ENCODE data around the gene LRWD1.
"Not testable (repeated sequence)": the region's sequence is repeated elsewhere in the genome, so short reads cannot be mapped to it uniquely, and the experiment has no call there.

LRWD1 gene

GRCh38 chr7:102503141-102503540 lies 38.4 kb downstream of the LRWD1 start:
- not testable (repeated sequence) for DNase-seq

DNA sequence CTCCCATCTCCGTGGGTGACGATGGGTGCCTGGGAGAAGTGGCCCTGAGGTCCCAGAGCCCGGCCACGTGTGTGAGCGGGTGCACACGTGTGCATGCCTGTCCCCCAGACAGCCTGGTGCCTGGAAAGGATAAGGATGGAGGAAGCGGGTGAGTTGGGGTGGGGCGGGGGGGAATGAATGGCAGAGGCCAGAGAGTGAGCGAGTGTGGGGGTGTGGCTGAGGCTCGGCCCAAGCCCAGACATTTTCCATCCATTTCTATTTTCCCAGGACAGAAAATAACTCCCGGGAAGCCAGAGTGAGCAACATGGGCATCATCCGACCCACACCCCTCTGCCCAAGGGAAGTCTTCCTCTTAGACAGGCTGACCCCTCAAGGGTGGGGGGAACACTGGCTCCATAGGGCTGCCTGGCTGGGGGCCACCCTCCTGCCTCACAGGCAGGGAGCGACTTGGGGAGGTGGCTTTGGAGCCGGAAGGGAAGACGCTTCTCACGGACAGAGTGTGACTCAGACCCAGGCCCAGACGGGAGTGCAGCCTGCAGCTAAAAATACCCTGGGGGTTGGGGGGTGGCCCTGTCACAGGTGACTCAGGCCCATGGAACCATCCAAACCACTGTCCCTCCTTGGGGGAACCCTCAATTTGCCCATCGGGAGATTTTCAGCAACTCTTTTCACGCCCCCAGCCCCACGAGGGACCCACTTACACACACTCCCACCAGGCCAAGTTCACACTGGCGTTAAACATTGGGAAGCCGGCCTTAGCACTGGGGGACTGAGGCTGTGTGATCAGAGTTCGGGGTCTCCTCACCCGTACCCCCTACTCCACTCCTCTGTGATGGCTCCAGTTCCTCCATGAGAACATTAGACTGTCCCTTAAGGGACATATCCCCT lies 40.8 kb downstream of the LRWD1 start:
- not testable (repeated sequence) for DNase-seq

GRCh38 chr7:102507410-102508088 lies 42.8 kb downstream of the LRWD1 start:
- DNase-seq, result not testable (repeated sequence)

- not testable (repeated sequence) for DNase-seq
Observed at GRCh38 chr7:102510575-102510974, 45.8 kb downstream of the LRWD1 start.

DNA sequence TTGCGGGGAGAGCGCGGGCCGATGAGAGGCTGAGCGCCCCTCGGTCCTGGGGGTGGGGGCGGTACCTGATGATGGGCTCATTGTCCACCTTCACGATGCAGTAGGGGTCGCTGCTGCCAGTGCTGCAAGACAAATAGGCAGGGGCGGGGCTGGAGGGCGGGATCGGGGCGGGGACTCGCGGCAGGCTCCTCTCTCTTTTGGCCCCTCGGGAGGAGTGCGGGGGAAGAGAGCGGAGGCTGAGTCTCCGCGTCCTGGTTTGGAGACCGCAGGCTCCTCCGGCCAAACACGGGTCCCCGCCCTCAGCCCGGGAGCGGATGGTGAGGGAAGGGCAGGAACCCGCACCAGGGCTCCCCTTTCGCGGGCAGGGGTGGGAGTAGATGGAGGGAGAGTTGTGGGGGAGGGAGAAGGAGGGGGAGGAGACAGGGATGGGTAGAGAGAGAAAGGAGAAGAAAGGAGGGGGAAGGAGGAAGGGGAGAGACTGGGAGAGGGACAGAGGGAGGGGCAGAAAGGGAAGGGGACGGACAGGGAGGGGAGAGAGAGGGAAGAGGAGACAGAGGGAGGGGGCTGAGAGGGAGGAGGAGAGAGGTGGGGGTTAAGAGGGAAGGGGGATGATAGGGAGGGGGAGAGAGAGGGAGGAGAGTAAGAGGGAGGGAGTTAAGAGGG lies 47.2 kb downstream of the LRWD1 start:
- DNase-seq, result not testable (repeated sequence)

GRCh38 chr7:102512642-102513221 lies 47.9 kb downstream of the LRWD1 start:
- DNase-seq, result not testable (repeated sequence)

- DNase-seq, result not testable (repeated sequence)
Observed at GRCh38 chr7:102514881-102515721, 50.3 kb downstream of the LRWD1 start.

- DNase-seq, result not testable (repeated sequence)
Observed at GRCh38 chr7:102515889-102516288, 51.1 kb downstream of the LRWD1 start.

DNA sequence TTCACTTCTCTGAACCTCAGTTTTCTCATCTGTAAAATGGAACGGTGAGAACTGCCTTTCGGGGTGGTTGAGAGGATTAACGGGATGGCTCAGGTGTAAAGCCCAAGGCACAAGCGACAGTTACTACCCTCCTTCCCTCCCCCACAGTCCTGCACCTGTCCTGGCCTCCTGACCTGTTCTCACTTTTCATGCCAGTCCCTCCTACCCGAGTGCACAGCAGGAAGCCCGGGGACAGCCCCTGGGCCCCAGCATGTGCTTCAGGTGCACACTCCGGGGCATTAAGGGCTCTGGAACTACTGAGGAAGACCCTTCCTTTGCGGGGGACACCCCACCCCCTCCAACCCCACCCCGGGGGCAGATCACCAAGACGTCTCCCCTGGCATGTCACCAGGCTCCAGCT lies 52.2 kb downstream of the LRWD1 start:
- not testable (repeated sequence) for DNase-seq

DNA sequence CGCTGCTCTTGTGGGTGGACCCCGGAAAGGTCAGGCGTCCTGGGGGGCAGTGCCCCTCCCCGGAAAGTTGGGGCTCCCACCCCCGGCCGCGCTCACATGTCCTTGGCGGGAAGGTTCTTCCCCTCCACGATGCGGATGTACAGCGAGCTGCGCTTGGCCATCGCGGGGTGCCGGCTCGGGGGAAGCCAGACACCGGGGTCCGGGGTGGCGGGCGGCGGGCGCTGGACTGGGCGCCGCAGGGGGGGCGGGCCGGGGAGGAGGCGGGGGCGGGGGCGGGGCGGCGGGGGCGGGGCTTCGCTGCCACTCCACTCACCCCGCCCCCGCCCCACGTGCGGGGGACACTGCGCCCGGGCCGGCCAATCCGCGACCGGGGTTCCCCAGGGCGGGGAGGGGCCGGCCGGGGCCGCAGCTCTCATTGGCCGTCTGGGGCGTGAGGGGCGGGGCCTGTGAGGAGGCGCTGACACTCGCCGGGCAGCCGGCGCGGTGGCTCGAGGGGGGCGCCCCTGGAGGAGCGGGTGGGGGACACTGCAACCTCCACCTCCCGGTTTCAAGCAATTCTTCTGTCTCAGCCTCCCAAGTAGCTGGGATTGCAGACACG lies 52.9 kb downstream of the LRWD1 start, which contains the start of gene RASA4B:
RASA4B (minus strand) TSS at position 228 of the 598 bp plus-strand sequence; CDS start at position 161, 67 bp downstream.
- DNase-seq, result not testable (repeated sequence)

DNA sequence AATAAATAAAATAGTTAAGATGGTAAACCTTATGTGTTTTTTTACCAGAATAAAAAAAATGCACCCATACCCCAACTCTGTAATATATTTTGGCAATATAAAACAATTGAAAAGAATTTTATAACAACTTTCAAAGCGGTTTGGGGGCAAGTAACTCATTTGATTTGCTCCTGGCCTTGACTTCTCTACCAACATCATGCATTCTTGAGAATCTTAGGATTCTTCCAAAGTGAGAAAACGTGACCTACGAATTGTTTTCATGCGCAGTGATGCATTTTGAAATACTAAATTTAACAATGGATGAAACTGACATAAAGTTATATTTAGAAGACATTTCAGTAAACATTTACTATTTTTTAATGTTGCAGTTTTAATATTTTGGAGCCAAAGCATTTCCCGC lies 56.0 kb downstream of the LRWD1 start:
- not testable (repeated sequence) for DNase-seq
